Coronary artery (tissue), 2 donors: ENCODE results near the gene HOXA1.
A peak's percentile ranks its signal among the peaks of the same experiment; 100 is the strongest.

Experiments
- DNase-seq: peaks from one replicate; pipeline ENCODE4 v3.0.0-alpha.2; 2017; ENCODE audit warnings: low spot score
- H3K27ac ChIP-seq, 2 donors: fragments of 200-600 bp; sonication (generic); one replicate each; pipeline ENCODE4 v1.5.1; 2016 to 2019
- H3K4me3 ChIP-seq: fragments of 200-600 bp; sonication (generic); 2 replicates; pipeline ENCODE4 v1.5.1; 2016; ENCODE audit warnings: mild to moderate bottlenecking, moderate library complexity
- CTCF ChIP-seq: fragments of 200-600 bp; sonication (generic); IDR thresholded peaks from one replicate; pipeline ENCODE4 v1.5.1; 2019; ENCODE audit warnings: antibody characterized with exemption

The HOXA1 gene

GRCh38 chr7:27124902-27125689, 29.3 kb upstream of the HOXA1 start:
- DNase-seq = peak; percentile 26
- no peak for TF ChIP-seq CTCF
- H3K4me3 ChIP-seq = no peak overlapping the region
- H3K27ac ChIP-seq = no peak overlapping the region

DNA sequence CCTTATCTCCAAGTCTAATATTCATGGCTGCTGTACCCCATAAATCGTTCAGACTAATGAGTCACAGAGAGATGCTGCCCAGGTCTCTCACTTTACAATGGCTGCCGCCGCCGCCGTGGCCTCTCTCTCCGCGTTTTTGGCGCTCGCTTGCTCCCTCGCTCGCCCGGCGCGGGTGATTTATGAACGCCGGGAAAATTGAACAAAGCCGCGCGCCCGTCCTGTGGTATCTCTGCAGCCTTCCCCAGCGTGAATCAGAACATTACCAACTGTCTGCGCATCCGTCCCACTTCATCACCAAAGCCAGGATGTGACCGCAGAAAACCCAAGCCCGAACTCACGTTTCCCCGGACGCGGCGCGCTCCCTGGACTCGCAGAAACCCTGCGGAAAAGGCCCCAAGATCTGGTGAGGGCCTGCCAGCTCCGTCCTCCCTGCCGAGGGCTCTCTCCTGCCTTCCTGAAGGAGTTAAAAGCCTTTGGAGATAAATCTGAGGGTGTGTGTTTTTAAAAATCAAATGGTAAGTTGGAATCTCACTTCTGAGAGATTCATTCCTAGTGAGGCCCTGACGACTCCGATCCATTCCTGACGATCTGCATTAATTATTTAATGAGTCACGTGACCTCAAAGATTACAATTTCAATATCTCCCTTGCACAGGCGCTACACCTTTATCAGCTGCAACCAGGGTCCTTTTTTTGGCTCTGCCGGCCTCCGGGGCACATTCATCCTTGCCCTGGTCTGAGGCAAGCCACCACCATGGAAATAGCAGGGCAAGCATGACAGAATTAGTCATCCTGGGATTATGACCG, 28.5 kb upstream of the HOXA1 start:
- Histone ChIP-seq H3K4me3 (no peak overlapping the region), H3K27ac (no peak overlapping the region)
- TF ChIP-seq CTCF = no peak
- peak; percentile 59 for DNase-seq

GRCh38 chr7:27123477-27124053, 27.8 kb upstream of the HOXA1 start:
- H3K4me3 ChIP-seq = no peak overlapping the region
- no peak overlapping the region for H3K27ac ChIP-seq
- no peak for TF ChIP-seq CTCF
- peak; percentile 52 for DNase-seq

- no peak overlapping the region for H3K27ac ChIP-seq
Measured at GRCh38 chr7:27123007-27123476, 27.2 kb upstream of the HOXA1 start.

GRCh38 chr7:27122077-27122910, 26.5 kb upstream of the HOXA1 start:
- H3K4me3 ChIP-seq = no peak overlapping the region
- H3K27ac ChIP-seq = peak overlapping the region in 1 of 2 donors; percentile 3
- TF ChIP-seq CTCF = no peak
- DNase-seq = peak; percentile 62

More at GRCh38 chr7:27123007-27123476, 27.2 kb upstream of the HOXA1 start:
- TF ChIP-seq CTCF = no peak
- peak; percentile 50 for DNase-seq
- H3K4me3 ChIP-seq = no peak overlapping the region

DNA sequence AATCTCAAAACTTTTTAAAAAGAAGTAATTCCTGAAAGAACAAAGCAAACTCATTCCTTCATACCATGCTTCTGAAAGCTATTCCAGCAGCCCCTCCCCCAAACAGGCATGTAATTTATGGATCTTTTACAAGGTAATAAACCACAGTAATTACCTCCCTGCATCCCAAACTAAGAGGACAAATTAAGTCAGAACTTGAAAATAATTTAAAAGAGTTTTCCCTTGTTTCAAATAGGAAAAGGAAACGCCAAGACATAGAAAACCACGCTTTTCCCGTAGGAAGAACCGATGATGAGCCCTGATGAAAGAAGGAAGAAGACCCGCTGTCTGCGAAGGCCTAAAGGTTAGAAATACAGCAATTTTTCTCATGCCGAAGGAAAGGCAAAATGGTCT, 25.9 kb upstream of the HOXA1 start:
- no peak for DNase-seq
- no peak overlapping the region for H3K27ac ChIP-seq
- H3K4me3 ChIP-seq = no peak overlapping the region
- TF ChIP-seq CTCF = no peak
